HFFc6 (cell line): ENCODE measurements around the gene PLXNA4. TPM values are rescaled to one million over a fixed set of nuclear protein-coding genes. Genes with fewer than 3 reads are reported as not detected.
"Not testable (repeated sequence)": the region's sequence is repeated elsewhere in the genome, so short reads cannot be mapped to it uniquely, and the experiment has no call there.

Source experiments
- DNase-seq: peaks from one replicate; pipeline ENCODE4 v3.0.0-alpha.2; 2018
- H3K27ac Mint-ChIP-seq: 2 replicates; pipeline ENCODE4 v1.8.0; 2020; ENCODE audit warnings: mild to moderate bottlenecking, mixed read lengths
- H3K27me3 Mint-ChIP-seq: 2 replicates; pipeline ENCODE4 v1.8.0; 2021; ENCODE audit warnings: mild to moderate bottlenecking, moderate library complexity, mixed read lengths; ENCODE audit not compliant: insufficient read depth
- H3K36me3 Mint-ChIP-seq: 2 replicates; pipeline ENCODE4 v1.8.0; 2021; ENCODE audit warnings: low read depth, mixed read lengths
- H3K4me1 Mint-ChIP-seq: 2 replicates; pipeline ENCODE4 v1.8.0; 2020; ENCODE audit warnings: low read depth, mixed read lengths
- H3K4me3 Mint-ChIP-seq: 2 replicates; pipeline ENCODE4 v1.8.0; 2020; ENCODE audit warnings: mild to moderate bottlenecking, moderate library complexity, mixed read lengths
- H3K9me3 Mint-ChIP-seq: 2 replicates; pipeline ENCODE4 v1.8.0; 2020; ENCODE audit warnings: mild to moderate bottlenecking, mixed read lengths
- CTCF ChIP-seq: fragments of 200-600 bp; sonication (generic); IDR thresholded peaks from 2 replicates; pipeline ENCODE4 v1.5.0; 2021; ENCODE audit warnings: antibody characterized with exemption, mild to moderate bottlenecking
- total RNA-seq, 6 experiments: library from RNA; stranded (reverse); fragmentation: NEBNext Ultra II Directional; extraction: Animal tissue kit (Norgen Biotek cat#: 25700); gene quantifications; 2 replicates in 1 of 6; 3 replicates in 5 of 6; pipeline ENCODE4 v1.2.3, GENCODE V29; 2021

The PLXNA4 gene
- total RNA-seq, 6 experiments from 2014 or later = 0.02 to 0.14 (median 0.05) TPM; not detected in 2

DNA sequence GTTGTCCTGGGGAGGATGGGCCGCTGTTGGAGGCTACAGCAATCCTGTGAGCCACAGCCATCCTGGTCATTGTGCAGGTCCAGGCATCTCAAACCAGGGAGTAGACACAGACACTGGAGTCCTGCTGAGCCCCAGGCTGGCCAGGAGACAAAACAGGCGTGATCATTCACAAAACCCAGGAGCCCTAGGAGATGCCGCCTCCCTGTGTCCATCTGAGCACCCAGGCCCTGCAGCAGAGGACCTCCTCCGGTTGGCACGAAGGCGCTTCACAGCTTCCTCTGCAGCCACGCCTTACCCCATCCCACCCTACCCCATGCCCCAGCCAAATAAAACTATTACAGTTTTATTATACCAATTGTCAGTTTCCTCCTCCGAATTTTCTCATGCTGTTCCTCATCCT, 183.6 kb downstream of the PLXNA4 start:
- H3K36me3 Mint-ChIP-seq = no peaks in the 10 kb centered on the region
- peaks cover 29% of the 10 kb centered on the region for H3K27me3 Mint-ChIP-seq
- H3K4me3 Mint-ChIP-seq = no peak overlapping the region
- no peaks in the 10 kb centered on the region for H3K9me3 Mint-ChIP-seq
- no peak for TF ChIP-seq CTCF
- DNase-seq = no peak
- no peak overlapping the region for H3K27ac Mint-ChIP-seq
- H3K4me1 Mint-ChIP-seq = peaks cover 8% of the 10 kb centered on the region

- Mint-ChIP-seq H3K4me1 (peaks cover 8% of the 10 kb centered on the region), H3K27me3 (peaks cover 32% of the 10 kb centered on the region), H3K4me3 (no peak overlapping the region), H3K27ac (no peak overlapping the region), H3K9me3 (no peaks in the 10 kb centered on the region), H3K36me3 (no peaks in the 10 kb centered on the region)
- peak; percentile 34 for DNase-seq
- no peak for TF ChIP-seq CTCF
These were observed 185.6 kb downstream of the PLXNA4 start for GRCh38 chr7:132390705-132391104.

DNA sequence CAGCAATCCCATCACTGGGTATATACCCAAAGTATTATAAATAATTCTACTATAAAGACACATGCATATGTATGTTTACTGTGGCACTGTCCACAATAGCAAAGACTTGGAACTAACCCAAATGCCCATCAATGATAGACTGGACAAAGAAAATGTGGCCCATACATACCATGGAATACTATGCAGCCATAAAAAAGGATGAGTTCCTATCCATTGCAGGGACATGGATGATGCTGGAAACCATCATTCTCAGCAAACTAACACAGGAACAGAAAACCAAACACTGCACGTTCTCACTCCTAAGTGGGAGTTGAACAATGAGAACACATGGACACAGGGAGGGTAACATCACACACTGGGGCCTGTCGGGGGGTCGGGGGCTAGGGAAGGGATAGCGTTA, 186.2 kb downstream of the PLXNA4 start:
- H3K36me3 Mint-ChIP-seq, DNase-seq, H3K4me1 Mint-ChIP-seq, H3K4me3 Mint-ChIP-seq, H3K27ac Mint-ChIP-seq, H3K9me3 Mint-ChIP-seq: not testable (repeated sequence)
- H3K27me3 Mint-ChIP-seq = peaks cover 25% of the 10 kb centered on the region

DNA sequence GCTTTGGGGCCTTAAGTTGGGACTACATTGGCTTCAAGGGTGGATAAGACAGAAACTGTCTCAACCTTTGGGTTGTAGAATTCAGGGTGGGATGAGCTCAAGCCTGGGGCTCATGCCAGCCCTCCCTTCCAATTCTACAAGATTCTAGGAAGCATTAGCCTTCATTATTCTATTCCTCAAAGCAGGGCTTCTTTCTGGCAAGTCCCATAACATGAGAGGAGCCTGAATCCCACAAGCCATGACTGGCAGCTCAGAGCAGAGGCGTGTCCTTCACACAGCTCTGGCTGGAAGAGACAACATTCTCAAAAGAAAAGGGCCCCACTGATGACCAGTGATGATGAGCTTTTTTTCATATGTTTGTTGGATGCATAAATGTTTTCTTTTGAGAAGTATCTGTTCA, 187.6 kb downstream of the PLXNA4 start:
- H3K4me1 Mint-ChIP-seq = peaks cover 8% of the 10 kb centered on the region

DNA sequence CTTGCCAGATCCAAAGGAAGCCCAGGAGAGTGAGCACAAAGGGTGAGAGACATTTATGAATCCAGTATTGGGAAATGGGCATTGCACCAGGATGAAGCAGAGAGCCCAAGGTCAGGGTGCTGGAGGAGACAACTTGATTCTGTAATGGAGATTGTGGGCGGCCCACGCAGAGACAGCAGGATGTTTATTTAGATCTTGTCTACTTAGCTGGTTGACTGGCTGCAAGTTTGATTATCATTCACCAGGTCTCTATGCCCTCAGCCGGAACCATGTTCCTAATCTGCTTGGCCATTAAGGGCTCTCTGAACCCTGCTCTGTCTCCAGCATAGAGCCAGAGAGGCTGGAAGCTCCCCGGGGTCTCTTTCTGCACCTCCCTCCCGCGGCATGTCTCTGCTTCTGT, 188.7 kb downstream of the PLXNA4 start:
- no peak for TF ChIP-seq CTCF

More for the DNA sequence above, 187.6 kb downstream of the PLXNA4 start:
- no peak overlapping the region for H3K27ac Mint-ChIP-seq
- TF ChIP-seq CTCF = no peak
- no peaks in the 10 kb centered on the region for H3K36me3 Mint-ChIP-seq
- H3K9me3 Mint-ChIP-seq = no peaks in the 10 kb centered on the region
- DNase-seq = no peak
- H3K4me3 Mint-ChIP-seq = no peak overlapping the region
- H3K27me3 Mint-ChIP-seq = peaks cover 23% of the 10 kb centered on the region

GRCh38 chr7:132386201-132386681, 190.0 kb downstream of the PLXNA4 start:
- Mint-ChIP-seq H3K4me3 (no peak overlapping the region), H3K4me1 (peaks cover 8% of the 10 kb centered on the region), H3K36me3 (no peaks in the 10 kb centered on the region), H3K27me3 (peaks cover 22% of the 10 kb centered on the region), H3K27ac (no peak overlapping the region), H3K9me3 (no peaks in the 10 kb centered on the region)
- DNase-seq = no peak
- TF ChIP-seq CTCF = no peak

More for the DNA sequence above, 188.7 kb downstream of the PLXNA4 start:
- H3K9me3 Mint-ChIP-seq = no peaks in the 10 kb centered on the region
- H3K36me3 Mint-ChIP-seq = no peaks in the 10 kb centered on the region
- H3K27me3 Mint-ChIP-seq = peaks cover 19% of the 10 kb centered on the region
- no peak for DNase-seq
- H3K4me3 Mint-ChIP-seq = no peak overlapping the region
- H3K27ac Mint-ChIP-seq = no peak overlapping the region
- peaks cover 8% of the 10 kb centered on the region for H3K4me1 Mint-ChIP-seq
